Neuronal stem cell (in vitro differentiated cells): ENCODE results near the gene STRBP.

Source experiments
- DNase-seq: peaks from one replicate; pipeline ENCODE4 v3.0.0-alpha.2; 2013; ENCODE audit warnings: low spot score
- H2AFZ ChIP-seq: one replicate; pipeline ENCODE4 v1.6.1; 2013; ENCODE audit warnings: mild to moderate bottlenecking, low read length, inconsistent platforms
- H2AK5ac ChIP-seq: 2 replicates; pipeline ENCODE4 v1.6.1; 2013; ENCODE audit warnings: low read depth, mild to moderate bottlenecking, inconsistent platforms, low read length, moderate library complexity, mixed read lengths
- H2BK120ac ChIP-seq: 2 replicates; pipeline ENCODE4 v1.6.1; 2013; ENCODE audit warnings: low read depth, mild to moderate bottlenecking, inconsistent platforms, low read length, moderate library complexity, mixed read lengths
- H2BK12ac ChIP-seq: one replicate; pipeline ENCODE4 v1.6.1; 2013; ENCODE audit warnings: low read length, inconsistent platforms
- H2BK15ac ChIP-seq: 2 replicates; pipeline ENCODE4 v1.6.1; 2013; ENCODE audit warnings: mild to moderate bottlenecking, low read length, inconsistent platforms, mixed read lengths
- H2BK5ac ChIP-seq: one replicate; pipeline ENCODE4 v1.6.1; 2013; ENCODE audit warnings: inconsistent platforms, mild to moderate bottlenecking, low read length, moderate library complexity
- H3K14ac ChIP-seq: one replicate; pipeline ENCODE4 v1.6.1; 2013; ENCODE audit warnings: low read length, inconsistent platforms
- H3K18ac ChIP-seq: 2 replicates; pipeline ENCODE4 v1.6.1; 2013; ENCODE audit warnings: low read length, inconsistent platforms
- H3K23ac ChIP-seq: 2 replicates; pipeline ENCODE4 v1.6.1; 2013; ENCODE audit warnings: low read depth, mild to moderate bottlenecking, mixed read lengths, low read length, inconsistent platforms; ENCODE audit not compliant: poor library complexity
- H3K27ac ChIP-seq: replicated peaks from 3 replicates; pipeline ENCODE4 v1.5.1; 2013; ENCODE audit warnings: low read length, inconsistent platforms
- H3K27me3 ChIP-seq, 3 experiments: 2 replicates each; pipeline ENCODE4 v1.6.1; 2013; ENCODE audit warnings: low read length in 3 of 3, mild to moderate bottlenecking in 2 of 3, inconsistent platforms in 1 of 3, low read depth in 1 of 3, mixed read lengths in 1 of 3, moderate library complexity in 1 of 3; ENCODE audit not compliant: control insufficient read depth in 3 of 3, insufficient read depth in 3 of 3
- H3K36me3 ChIP-seq, 2 donors: replicated peaks in 1 of 2; 2 replicates each; pipeline ENCODE4 v1.6.1; 2013; ENCODE audit warnings: low read length in 2 of 2; ENCODE audit not compliant: control insufficient read depth in 2 of 2, insufficient read depth in 2 of 2
- H3K4ac ChIP-seq: 2 replicates; pipeline ENCODE4 v1.6.1; 2013; ENCODE audit warnings: inconsistent platforms, mild to moderate bottlenecking, low read length, moderate library complexity
- H3K4me1 ChIP-seq, 2 donors: 1 replicate in 1 of 2; 2 replicates in 1 of 2; pipeline ENCODE4 v1.6.1; 2013; ENCODE audit warnings: low read length in 2 of 2, low read depth in 1 of 2; ENCODE audit not compliant: control insufficient read depth in 2 of 2, insufficient read depth in 1 of 2
- H3K4me2 ChIP-seq: one replicate; pipeline ENCODE4 v1.6.1; 2013; ENCODE audit warnings: mild to moderate bottlenecking, low read length, inconsistent platforms; ENCODE audit not compliant: insufficient read depth, poor library complexity, severe bottlenecking
- H3K4me3 ChIP-seq, 2 donors: 2 replicates each; pipeline ENCODE4 v1.5.1; 2013; ENCODE audit warnings: low read length in 2 of 2, mild to moderate bottlenecking in 2 of 2, inconsistent platforms in 1 of 2, moderate library complexity in 1 of 2
- H3K79me1 ChIP-seq: one replicate; pipeline ENCODE4 v1.6.1; 2013; ENCODE audit warnings: low read depth, mild to moderate bottlenecking, inconsistent platforms, low read length, moderate library complexity
- H3K9ac ChIP-seq: one replicate; pipeline ENCODE4 v1.6.1; 2013; ENCODE audit warnings: mild to moderate bottlenecking, low read depth, low read length, inconsistent platforms; ENCODE audit not compliant: poor library complexity
- H3K9me3 ChIP-seq, 2 donors: replicated peaks in 1 of 2; 2 replicates each; pipeline versions ENCODE3 to v1.6.1; 2013; ENCODE audit warnings: low read length in 2 of 2, mild to moderate bottlenecking in 2 of 2, inconsistent platforms in 1 of 2, low read depth in 1 of 2, mixed read lengths in 1 of 2, moderate library complexity in 1 of 2; ENCODE audit not compliant: control insufficient read depth in 2 of 2, insufficient read depth in 1 of 2
- H4K8ac ChIP-seq: one replicate; pipeline ENCODE4 v1.6.1; 2013; ENCODE audit warnings: low read depth, mild to moderate bottlenecking, inconsistent platforms, low read length, moderate library complexity
- H4K91ac ChIP-seq: one replicate; pipeline ENCODE4 v1.6.1; 2013; ENCODE audit warnings: low read length, low read depth, mild to moderate bottlenecking, inconsistent platforms; ENCODE audit not compliant: poor library complexity
- WGBS, 2 donors: extraction: QIAGEN DNeasy Blood & Tissue Kit; methylation state at CpG; one replicate each; pipeline ENCODE4 v1.1.7; 2013; ENCODE audit warnings: missing lambda C conversion rate in 2 of 2, mixed read lengths in 1 of 2; ENCODE audit not compliant: insufficient read length in 2 of 2, insufficient replicate concordance in 1 of 2; ENCODE audit errors: extremely low coverage in 2 of 2; 5-methylcytosine and 5-hydroxymethylcytosine counted together

STRBP gene

DNA sequence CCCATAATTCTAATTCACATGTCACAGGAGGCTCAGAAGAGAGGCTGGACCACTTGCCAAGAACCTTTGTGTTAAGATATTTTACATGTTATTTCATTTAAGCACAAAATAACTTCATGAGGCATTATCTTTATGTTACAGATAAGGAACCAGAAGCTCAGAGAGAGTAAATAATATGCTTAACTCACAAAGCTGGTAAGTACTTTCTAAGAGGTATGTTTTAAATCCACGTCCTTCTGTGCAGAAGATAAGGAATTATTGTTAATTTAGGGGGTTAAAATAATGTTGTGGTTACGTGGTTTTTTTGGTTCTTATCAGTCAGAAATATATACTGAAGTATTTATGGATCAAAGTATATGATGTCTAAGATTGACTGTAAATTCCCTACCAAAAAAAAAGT lies 8.0 kb downstream of the STRBP start:
- Histone ChIP-seq H3K9ac (no peak overlapping the region), H3K27me3 (no peaks in the 10 kb centered on the region), H4K8ac (no peak overlapping the region), H3K4me1 (no peaks in the 10 kb centered on the region), H2AFZ (no peak overlapping the region), H3K4ac (no peak overlapping the region), H3K4me2 (no peak overlapping the region), H3K4me3 (no peak overlapping the region), H3K9me3 (no peaks in the 10 kb centered on the region), H3K23ac (no peak overlapping the region), H3K79me1 (no peaks in the 10 kb centered on the region), H2BK120ac (no peak overlapping the region), H4K91ac (no peak overlapping the region), H2BK12ac (no peak overlapping the region), H3K18ac (no peak overlapping the region), H2AK5ac (no peak overlapping the region), H2BK5ac (no peak overlapping the region), H2BK15ac (no peak overlapping the region), H3K27ac (no peak overlapping the region), H3K36me3 (no peaks in the 10 kb centered on the region), H3K14ac (no peak overlapping the region)
- WGBS, 2 donors, result 100% methylated on average over 1 of the region's 2 CpGs; no CpG with 5 or more reads in 1 of the 2 donors
- no peak for DNase-seq

DNA sequence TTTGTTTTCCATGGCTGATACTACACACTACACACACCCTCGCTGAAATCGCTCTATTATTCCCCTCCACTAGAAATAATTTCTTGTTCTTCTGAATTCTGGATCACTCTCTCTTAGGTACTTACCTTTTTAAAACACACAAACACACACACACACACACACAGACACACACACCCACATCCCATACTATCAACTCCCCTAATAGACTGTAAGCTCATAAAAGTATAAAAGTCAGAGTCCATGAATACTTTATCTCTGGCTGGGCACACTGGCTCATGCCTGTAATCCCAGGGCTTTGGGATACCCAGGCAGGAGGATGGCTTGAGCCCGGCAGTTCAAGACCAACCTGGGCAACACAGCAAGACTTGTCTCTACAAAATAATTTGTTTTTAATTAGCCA lies 11.1 kb downstream of the STRBP start:
- H3K36me3 ChIP-seq, result no peaks in the 10 kb centered on the region
- no peak overlapping the region for H2BK15ac ChIP-seq
- no peak overlapping the region for H3K27ac ChIP-seq
- H3K9ac ChIP-seq, result no peak overlapping the region
- no peak overlapping the region for H4K91ac ChIP-seq
- no peak overlapping the region for H3K4ac ChIP-seq
- H3K27me3 ChIP-seq, result no peaks in the 10 kb centered on the region
- no peak overlapping the region for H2BK12ac ChIP-seq
- H3K9me3 ChIP-seq, result peaks cover 0 to 10% of the 10 kb centered on the region in 2 donors
- no peak overlapping the region for H3K4me2 ChIP-seq
- H3K79me1 ChIP-seq, result peaks cover 2% of the 10 kb centered on the region
- H2AK5ac ChIP-seq, result no peak overlapping the region
- no peak overlapping the region for H3K4me3 ChIP-seq
- H2BK5ac ChIP-seq, result no peak overlapping the region
- WGBS, 2 donors, result no CpG with 5 or more reads among the region's 3 CpGs
- no peaks in the 10 kb centered on the region for H3K4me1 ChIP-seq
- no peak overlapping the region for H3K23ac ChIP-seq
- no peak overlapping the region for H2BK120ac ChIP-seq
- H4K8ac ChIP-seq, result no peak overlapping the region
- H3K14ac ChIP-seq, result no peak overlapping the region
- no peak overlapping the region for H2AFZ ChIP-seq
- no peak for DNase-seq
- H3K18ac ChIP-seq, result no peak overlapping the region

DNA sequence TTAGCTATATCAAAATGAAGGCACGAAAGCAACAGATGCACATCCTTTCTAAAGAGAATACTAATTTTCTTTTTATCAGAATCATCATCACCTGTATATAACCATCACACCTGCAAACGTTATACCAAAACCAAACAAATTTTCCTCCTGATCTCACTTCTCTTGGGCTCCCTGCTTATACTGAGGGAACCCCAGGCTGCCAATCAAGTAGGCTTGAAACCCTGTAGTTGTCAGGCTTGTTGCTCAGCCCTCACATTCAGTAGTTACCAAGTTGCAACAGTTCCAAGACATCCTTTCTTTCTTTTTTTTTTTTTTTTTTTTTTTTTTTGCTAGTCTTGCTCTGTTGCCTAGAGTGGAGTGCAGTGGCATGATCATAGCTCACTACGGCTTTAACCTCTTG lies 12.7 kb downstream of the STRBP start:
- Histone ChIP-seq H2AFZ (no peak overlapping the region), H3K27ac (no peak overlapping the region), H3K27me3 (no peaks in the 10 kb centered on the region), H4K91ac (no peak overlapping the region), H3K79me1 (peaks cover 2% of the 10 kb centered on the region), H2BK12ac (no peak overlapping the region), H3K9me3 (peaks cover 0 to 10% of the 10 kb centered on the region in 2 donors), H3K4me2 (no peak overlapping the region), H3K14ac (no peak overlapping the region), H3K4me3 (no peak overlapping the region), H2BK15ac (no peak overlapping the region), H3K4me1 (no peaks in the 10 kb centered on the region), H4K8ac (no peak overlapping the region), H2BK120ac (no peak overlapping the region), H2AK5ac (no peak overlapping the region), H3K4ac (no peak overlapping the region), H3K23ac (no peak overlapping the region), H3K18ac (no peak overlapping the region), H3K36me3 (no peaks in the 10 kb centered on the region), H2BK5ac (no peak overlapping the region), H3K9ac (no peak overlapping the region)
- WGBS, 2 donors, result no CpG with 5 or more reads among the region's 3 CpGs
- no peak for DNase-seq

DNA sequence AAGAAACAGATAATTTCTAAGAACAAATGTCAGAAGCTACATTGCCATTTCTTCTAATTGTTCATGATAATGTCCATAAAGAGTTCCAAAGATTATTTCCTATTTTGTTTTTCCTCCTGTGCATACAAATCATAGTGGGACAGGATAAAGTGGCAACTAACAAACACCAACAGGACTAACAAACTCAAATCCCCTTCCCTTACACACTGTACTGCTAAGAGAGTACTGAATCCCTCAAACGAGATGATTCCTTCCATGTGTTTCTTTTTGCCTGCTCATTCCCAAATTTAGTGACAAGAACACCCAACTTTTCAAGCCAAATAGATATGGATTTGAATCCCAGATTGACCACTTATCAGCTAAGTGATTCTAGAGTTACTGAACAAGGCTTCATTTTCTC lies 15.2 kb downstream of the STRBP start:
- no peak overlapping the region for H3K18ac ChIP-seq
- H4K91ac ChIP-seq, result no peak overlapping the region
- no CpG with 5 or more reads among the region's 1 CpG for WGBS, 2 donors
- no peaks in the 10 kb centered on the region for H3K36me3 ChIP-seq
- peaks cover 2% of the 10 kb centered on the region for H3K79me1 ChIP-seq
- no peaks in the 10 kb centered on the region for H3K27me3 ChIP-seq
- no peak overlapping the region for H3K4me3 ChIP-seq
- H3K9ac ChIP-seq, result no peak overlapping the region
- no peak overlapping the region for H3K4me2 ChIP-seq
- no peak overlapping the region for H4K8ac ChIP-seq
- no peak overlapping the region for H2AFZ ChIP-seq
- peaks cover 0 to 10% of the 10 kb centered on the region in 2 donors for H3K9me3 ChIP-seq
- H2BK120ac ChIP-seq, result no peak overlapping the region
- no peak for DNase-seq
- no peak overlapping the region for H3K27ac ChIP-seq
- no peak overlapping the region for H3K4ac ChIP-seq
- H2AK5ac ChIP-seq, result no peak overlapping the region
- H2BK12ac ChIP-seq, result no peak overlapping the region
- H2BK15ac ChIP-seq, result no peak overlapping the region
- H3K14ac ChIP-seq, result no peak overlapping the region
- no peak overlapping the region for H2BK5ac ChIP-seq
- no peaks in the 10 kb centered on the region for H3K4me1 ChIP-seq
- no peak overlapping the region for H3K23ac ChIP-seq
